ENCODE measurements around the gene AKT1S1. TPM values are rescaled to one million over a fixed set of nuclear protein-coding genes. Genes with fewer than 3 reads are reported as not detected.

AKT1S1 gene
- total RNA-seq, 3 donors from 2014 or later (not counting 1 experiment from before 2014, with no cell fraction given): 12.8 to 17.8 (median 16.1) TPM

- Mint-ChIP-seq H3K4me1 (peaks cover 10 to 19% of the 10 kb centered on the region in 2 donors), H3K4me3 (no peak overlapping the region), H3K27ac (no peak overlapping the region), H3K27me3 (ENCODE audit: low read depth in 2 of 2) (no peaks in the 10 kb centered on the region), H3K36me3 (no peaks in the 10 kb centered on the region), H3K9me3 (no peaks in the 10 kb centered on the region)
- DNase-seq (no peak), ATAC-seq (no peak)
- 97% methylated on average over 17 of the region's 18 CpGs for WGBS (ENCODE audit: insufficient coverage)
- no peak overlapping the region for H3K4me3 ChIP-seq (ENCODE audit: low read length)
- TF ChIP-seq CTCF (IDR thresholded peaks at IDR 0.05): no peak
- H3K4me1 ChIP-seq (ENCODE audit: control insufficient read depth, insufficient read depth, low read length): peaks cover 1% of the 10 kb centered on the region
- peaks cover 38% of the 10 kb centered on the region for H3K36me3 ChIP-seq (ENCODE audit: control insufficient read depth, insufficient read depth, low read length)
- H3K27ac ChIP-seq (ENCODE audit: low read length): no peak overlapping the region
- no peaks in the 10 kb centered on the region for H3K27me3 ChIP-seq (ENCODE audit: control insufficient read depth, insufficient read depth, low read length)
- intact Hi-C loops (cut with micrococcal nuclease): no loop called here
- H3K9me3 ChIP-seq (ENCODE audit: control insufficient read depth, insufficient read depth, low read length): no peaks in the 10 kb centered on the region
These were observed 38.1 kb downstream of the AKT1S1 start for GRCh38 chr19:49838885-49839588.

GRCh38 chr19:49837425-49837824 is 39.7 kb downstream of the AKT1S1 start:
- Mint-ChIP-seq H3K27me3 (ENCODE audit: low read depth in 2 of 2) (no peaks in the 10 kb centered on the region), H3K9me3 (no peaks in the 10 kb centered on the region), H3K36me3 (no peaks in the 10 kb centered on the region), H3K27ac (peak overlapping the region in 1 of 2 donors; percentile 44), H3K4me1 (peaks cover 12 to 20% of the 10 kb centered on the region in 2 donors), H3K4me3 (no peak overlapping the region)
- Histone ChIP-seq H3K27ac (ENCODE audit: low read length) (no peak overlapping the region), H3K9me3 (ENCODE audit: control insufficient read depth, insufficient read depth, low read length) (no peaks in the 10 kb centered on the region), H3K27me3 (ENCODE audit: control insufficient read depth, insufficient read depth, low read length) (no peaks in the 10 kb centered on the region), H3K36me3 (ENCODE audit: control insufficient read depth, insufficient read depth, low read length) (peaks cover 52% of the 10 kb centered on the region), H3K4me1 (ENCODE audit: control insufficient read depth, insufficient read depth, low read length) (no peaks in the 10 kb centered on the region), H3K4me3 (ENCODE audit: low read length) (no peak overlapping the region)
- no peak for DNase-seq
- WGBS (ENCODE audit: insufficient coverage): 99% methylated on average over 9 of the region's 9 CpGs
- TF ChIP-seq CTCF (IDR thresholded peaks at IDR 0.05): no peak
- peak in 1 of 3 donors; percentile 10 for ATAC-seq
- intact Hi-C loops (cut with micrococcal nuclease): no loop called here

- no peak overlapping the region for H3K27ac ChIP-seq (ENCODE audit: low read length)
- TF ChIP-seq CTCF (IDR thresholded peaks at IDR 0.05): no peak
- H3K4me1 Mint-ChIP-seq: peaks cover 15 to 23% of the 10 kb centered on the region in 2 donors
- 97% methylated on average over 5 of the region's 5 CpGs for WGBS (ENCODE audit: insufficient coverage)
- H3K27me3 Mint-ChIP-seq (ENCODE audit: low read depth in 2 of 2): no peaks in the 10 kb centered on the region
- H3K9me3 ChIP-seq (ENCODE audit: control insufficient read depth, insufficient read depth, low read length): no peaks in the 10 kb centered on the region
- H3K36me3 ChIP-seq (ENCODE audit: control insufficient read depth, insufficient read depth, low read length): peaks cover 54% of the 10 kb centered on the region
- ATAC-seq: no peak
- H3K27ac Mint-ChIP-seq: peak overlapping the region in 1 of 2 donors; percentile 44
- no peaks in the 10 kb centered on the region for H3K4me1 ChIP-seq (ENCODE audit: control insufficient read depth, insufficient read depth, low read length)
- intact Hi-C loops (cut with micrococcal nuclease): no loop called here
- H3K9me3 Mint-ChIP-seq: no peaks in the 10 kb centered on the region
- no peaks in the 10 kb centered on the region for H3K27me3 ChIP-seq (ENCODE audit: control insufficient read depth, insufficient read depth, low read length)
- no peak overlapping the region for H3K4me3 Mint-ChIP-seq
- no peaks in the 10 kb centered on the region for H3K36me3 Mint-ChIP-seq
- H3K4me3 ChIP-seq (ENCODE audit: low read length): no peak overlapping the region
- DNase-seq: no peak
These were observed 40.2 kb downstream of the AKT1S1 start for GRCh38 chr19:49837009-49837310.

All from natural killer cell (primary cell).